Effector CD4-positive, alpha-beta T cell (primary cell): ENCODE measurements around the gene THAP11.
"Not testable (repeated sequence)": the region's sequence is repeated elsewhere in the genome, so short reads cannot be mapped to it uniquely, and the experiment has no call there.

ENCODE experiments used
- DNase-seq: peaks from one replicate; pipeline ENCODE4 v3.0.0-alpha.2; 2020

Gene THAP11

GRCh38 chr16:67864044-67864443, 21.9 kb downstream of the THAP11 start:
- DNase-seq, result not testable (repeated sequence)

DNA sequence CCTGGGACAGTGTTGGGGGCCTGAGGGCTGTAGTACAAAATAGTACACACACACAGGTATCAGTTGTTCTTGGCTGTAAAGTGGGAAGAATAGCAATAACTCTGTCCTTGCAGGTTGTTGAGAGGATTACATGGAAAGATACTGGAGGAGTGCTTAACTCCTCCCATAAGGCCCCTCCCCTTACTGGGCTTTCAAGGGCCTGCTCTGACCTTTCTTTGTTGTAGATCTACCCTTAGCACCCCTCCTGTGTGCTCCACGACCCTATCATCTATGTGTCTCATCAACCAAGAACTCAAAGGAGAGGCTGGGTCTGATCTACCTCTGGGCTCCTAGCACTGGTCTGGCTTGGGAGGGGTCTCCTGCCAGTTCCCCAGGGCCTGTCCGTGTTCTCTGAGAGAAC, 22.5 kb downstream of the THAP11 start:
- no peak for DNase-seq

DNA sequence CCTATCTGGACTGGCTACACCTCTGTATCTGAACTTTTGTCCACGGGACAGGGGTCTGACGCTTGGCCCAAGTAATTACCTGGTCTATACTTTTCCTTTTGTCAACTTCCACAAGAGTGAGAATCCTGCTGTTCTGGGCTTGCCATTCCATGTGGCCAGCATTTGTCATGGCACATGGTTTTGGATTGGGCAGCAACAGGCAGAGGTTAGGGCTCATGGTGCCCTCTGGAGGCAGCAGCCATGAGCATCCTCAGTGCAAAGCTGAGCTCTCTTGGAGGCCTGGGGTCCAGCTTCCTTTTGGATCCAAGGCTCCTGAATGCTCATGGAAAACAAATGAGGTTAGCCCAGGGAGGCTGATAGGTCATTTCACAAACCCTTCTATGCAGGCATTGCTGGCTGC, 23.2 kb downstream of the THAP11 start:
- no peak for DNase-seq

DNA sequence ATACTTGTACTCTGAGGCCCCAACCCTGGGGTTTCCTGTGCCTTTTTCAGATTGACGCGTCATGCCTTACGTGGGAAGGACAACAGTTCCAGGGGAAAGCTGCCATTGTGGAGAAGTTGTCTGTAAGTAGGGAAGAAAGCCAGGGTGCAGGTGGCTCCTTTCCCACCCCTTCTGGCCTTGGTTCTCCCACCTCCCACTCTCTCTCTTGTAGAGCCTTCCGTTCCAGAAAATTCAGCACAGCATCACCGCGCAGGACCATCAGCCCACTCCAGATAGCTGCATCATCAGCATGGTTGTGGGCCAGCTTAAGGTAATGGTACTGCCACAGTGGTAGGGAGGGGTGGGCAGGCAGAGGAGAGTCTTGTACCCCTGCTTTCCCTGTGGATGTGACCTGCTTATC, 26.2 kb downstream of the THAP11 start:
- no peak for DNase-seq

GRCh38 chr16:67869653-67870052, 27.5 kb downstream of the THAP11 start:
- no peak for DNase-seq

DNA sequence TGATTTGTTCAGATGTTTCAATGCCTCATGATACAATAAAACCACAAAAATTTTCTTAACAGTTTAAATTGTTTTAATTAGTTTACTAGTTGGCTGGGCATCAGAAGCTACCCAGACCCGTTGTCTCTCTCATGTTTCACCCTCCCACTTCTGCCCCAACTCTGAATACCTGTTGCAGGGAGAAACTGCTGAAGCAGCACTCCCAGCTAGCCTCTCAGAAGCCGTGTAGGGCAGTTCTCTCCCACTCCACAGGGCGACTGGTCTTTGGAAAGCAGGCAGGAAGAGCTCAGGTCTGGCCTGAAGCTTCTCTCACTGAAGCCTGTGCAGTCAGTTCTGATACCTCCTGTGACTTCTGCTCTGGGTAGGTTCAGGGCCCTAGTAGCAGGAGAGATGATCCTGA, 29.1 kb downstream of the THAP11 start:
- DNase-seq, result no peak

DNA sequence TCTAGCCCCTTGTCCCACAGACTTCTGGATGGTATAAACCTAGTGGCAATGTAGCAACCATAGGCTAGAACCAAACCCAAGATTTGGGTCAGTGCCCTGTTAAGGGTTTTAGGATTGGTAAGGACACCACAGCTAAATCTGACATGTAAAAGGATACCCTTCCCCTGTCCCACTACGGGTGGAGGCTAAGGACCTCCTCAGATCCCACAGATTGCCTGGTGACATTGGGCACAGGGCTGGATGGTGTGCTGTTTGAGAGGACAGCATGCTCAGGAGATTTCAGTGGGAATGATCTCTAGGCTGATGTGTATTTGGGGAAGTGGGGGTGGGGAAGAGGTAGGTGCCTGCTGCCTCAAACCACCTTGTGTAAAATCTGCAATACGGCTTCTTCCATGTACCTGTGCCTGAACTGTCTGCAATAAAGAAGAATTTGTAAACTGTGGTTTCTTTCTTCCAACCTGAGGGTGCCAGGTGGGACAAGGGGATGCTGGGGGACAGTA, 30.1 kb downstream of the THAP11 start:
- DNase-seq, result no peak

GRCh38 chr16:67872631-67873434, 30.7 kb downstream of the THAP11 start, which contains the start of gene EDC4:
Gene EDC4 (plus strand): TSS chr16:67873052. CDS start chr16:67873262, 210 bp downstream.
- peak; percentile 83 for DNase-seq

- DNase-seq, result no peak
Observed at GRCh38 chr16:67873435-67874370, 31.6 kb downstream of the THAP11 start.

DNA sequence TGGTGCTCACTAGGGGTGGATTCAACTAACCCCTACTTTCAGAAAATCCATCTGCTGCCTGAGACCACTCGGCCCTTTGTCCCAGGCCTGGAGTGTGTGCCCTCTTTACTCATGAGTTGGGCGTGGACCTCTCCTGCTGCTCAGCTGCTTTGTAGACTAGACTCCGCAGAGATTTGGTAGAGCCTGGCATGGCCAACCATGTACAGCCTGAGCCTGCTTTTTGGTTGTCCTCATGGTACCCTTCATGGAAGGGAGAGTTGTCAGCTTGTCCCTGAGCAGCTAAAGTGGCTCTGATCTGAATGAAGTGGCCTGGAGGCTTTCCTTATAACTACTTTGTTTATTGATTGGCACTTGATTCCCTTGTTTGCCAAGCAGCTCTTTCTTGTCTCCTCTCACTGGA, 32.3 kb downstream of the THAP11 start:
- DNase-seq, result no peak

- DNase-seq, result no peak
Observed at GRCh38 chr16:67877064-67877463, 34.9 kb downstream of the THAP11 start.

DNA sequence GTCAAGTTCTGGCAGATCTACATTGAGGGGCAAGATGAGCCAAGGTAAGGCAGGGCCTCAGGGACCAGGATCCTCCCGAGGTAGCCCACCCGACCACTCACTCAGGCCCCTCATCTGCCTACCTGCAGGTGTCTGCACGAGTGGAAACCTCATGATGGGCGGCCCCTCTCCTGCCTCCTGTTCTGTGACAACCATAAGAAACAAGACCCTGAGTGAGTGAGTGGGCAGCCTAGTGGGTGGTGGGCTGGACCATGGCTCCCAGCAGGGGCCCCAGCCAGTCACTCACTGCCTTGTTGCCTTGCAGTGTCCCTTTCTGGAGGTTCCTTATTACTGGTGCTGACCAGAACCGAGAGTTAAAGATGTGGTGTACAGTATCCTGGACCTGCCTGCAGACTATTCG, 36.1 kb downstream of the THAP11 start:
- no peak for DNase-seq

DNA sequence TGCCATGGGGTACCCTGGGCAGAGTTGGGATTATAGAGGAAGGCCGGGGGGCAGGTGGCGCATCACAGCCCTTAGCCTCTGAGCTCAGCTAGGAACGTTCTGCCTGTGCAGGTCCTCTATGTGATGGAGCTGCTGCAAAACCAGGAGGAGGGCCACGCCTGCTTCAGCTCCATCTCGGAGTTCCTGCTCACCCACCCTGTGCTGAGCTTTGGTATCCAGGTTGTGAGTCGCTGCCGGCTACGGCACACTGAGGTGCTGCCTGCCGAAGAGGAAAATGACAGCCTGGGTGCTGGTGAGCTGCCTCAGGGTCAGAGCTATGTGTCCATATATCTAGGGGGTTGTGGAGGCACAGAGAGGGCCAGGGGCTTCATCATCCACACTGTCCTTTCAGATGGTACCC, 36.7 kb downstream of the THAP11 start:
- DNase-seq, result no peak

GRCh38 chr16:67879462-67879861, 37.3 kb downstream of the THAP11 start:
- no peak for DNase-seq

DNA sequence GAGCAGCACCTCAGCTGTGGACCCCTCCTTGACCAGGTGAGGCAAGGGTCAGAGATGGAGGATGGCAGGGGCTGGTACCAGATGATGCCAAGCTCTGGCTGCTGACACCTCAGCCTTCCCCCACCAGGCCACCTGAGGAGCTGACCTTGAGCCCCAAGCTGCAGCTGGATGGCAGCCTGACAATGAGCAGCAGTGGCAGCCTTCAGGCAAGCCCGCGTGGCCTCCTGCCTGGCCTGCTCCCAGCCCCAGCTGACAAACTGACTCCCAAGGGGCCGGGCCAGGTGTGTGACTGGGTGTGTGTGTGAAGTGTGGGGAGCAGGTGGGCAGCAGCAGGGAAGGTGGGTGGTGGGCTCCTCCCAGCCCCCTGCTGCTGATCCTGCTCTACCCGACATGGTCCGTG, 37.8 kb downstream of the THAP11 start:
- DNase-seq, result no peak

- no peak for DNase-seq
Observed at GRCh38 chr16:67880584-67880983, 38.5 kb downstream of the THAP11 start.

DNA sequence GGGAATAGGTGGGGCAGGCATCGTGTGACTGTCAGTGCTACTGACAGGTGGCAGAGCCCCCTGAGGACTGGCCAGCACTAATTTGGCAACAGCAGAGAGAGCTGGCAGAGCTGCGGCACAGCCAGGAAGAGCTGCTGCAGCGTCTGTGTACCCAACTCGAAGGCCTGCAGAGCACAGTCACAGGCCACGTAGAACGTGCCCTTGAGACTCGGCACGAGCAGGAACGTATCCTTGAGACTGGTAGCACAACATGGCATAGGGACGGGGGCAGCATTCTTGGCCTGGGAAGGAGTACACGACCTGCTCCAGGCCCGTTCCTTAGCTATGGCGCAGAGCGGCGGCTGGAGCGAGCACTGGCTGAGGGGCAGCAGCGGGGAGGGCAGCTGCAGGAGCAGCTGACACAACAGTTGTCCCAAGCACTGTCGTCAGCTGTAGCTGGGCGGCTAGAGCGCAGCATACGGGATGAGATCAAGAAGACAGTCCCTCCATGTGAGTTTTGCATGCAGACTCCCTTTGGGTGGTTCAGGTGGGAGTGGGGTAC, 39.6 kb downstream of the THAP11 start:
- no peak for DNase-seq

DNA sequence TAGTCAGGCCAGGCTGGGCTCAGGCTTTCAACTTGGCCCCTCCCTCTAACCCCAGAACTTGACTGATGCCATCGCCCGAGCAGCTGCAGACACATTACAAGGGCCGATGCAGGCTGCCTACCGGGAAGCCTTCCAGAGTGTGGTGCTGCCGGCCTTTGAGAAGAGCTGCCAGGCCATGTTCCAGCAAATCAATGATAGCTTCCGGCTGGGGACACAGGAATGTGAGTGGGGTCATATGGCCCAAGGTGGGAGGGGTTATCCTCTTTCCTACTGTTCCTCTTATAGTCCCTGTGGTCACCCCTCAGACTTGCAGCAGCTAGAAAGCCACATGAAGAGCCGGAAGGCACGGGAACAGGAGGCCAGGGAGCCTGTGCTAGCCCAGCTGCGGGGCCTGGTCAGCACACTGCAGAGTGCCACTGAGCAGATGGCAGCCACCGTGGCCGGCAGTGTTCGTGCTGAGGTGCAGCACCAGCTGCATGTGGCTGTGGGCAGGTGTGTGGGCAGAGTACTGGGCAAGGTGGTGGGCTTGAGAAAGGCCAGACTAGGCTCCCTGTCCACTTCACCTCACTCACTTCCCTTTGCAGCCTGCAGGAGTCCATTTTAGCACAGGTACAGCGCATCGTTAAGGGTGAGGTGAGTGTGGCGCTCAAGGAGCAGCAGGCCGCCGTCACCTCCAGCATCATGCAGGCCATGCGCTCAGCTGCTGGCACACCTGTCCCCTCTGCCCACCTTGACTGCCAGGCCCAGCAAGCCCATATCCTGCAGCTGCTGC, 40.4 kb downstream of the THAP11 start:
- no peak for DNase-seq

DNA sequence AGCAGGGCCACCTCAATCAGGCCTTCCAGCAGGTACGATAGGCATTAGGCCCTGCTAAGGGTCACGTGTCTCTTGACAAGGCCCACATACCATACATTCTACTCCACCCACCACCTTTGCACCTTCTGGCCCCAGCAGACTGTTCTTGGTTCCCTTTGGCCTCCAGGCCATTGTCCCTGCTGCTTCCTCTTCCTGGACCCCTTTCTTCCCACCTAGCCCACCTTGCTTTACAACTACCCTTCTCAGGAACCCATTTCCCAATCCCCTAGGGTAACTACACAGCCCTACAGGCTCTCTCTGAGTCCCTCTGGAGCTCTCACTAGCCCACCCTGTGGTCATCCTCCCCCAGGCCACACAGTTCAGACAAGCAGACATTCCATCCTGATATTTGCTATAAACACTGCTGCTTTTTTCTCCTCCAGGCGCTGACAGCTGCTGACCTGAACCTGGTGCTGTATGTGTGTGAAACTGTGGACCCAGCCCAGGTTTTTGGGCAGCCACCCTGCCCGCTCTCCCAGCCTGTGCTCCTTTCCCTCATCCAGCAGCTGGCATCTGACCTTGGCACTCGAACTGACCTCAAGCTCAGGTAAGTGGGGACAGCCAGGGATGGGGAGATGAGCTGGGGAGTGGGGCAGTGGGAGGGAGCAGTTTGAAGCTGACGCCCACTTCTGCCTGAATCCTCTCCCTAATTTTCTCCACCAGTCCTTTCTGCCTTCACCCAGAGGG, 41.2 kb downstream of the THAP11 start:
- no peak for DNase-seq

DNA sequence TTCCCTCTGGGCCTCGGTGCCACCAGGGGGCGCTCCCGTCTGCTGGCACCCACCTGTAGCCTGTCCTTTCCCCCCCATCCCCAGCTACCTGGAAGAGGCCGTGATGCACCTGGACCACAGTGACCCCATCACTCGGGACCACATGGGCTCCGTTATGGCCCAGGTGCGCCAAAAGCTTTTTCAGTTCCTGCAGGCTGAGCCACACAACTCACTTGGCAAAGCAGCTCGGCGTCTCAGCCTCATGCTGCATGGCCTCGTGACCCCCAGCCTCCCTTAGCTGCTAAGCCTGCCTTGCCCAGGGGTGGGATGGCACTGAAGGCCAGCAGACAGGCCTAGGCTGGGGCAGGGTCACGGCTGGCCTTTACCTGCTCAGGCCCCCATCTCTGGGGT, 41.7 kb downstream of the THAP11 start:
- DNase-seq, result peak; percentile 72

DNA sequence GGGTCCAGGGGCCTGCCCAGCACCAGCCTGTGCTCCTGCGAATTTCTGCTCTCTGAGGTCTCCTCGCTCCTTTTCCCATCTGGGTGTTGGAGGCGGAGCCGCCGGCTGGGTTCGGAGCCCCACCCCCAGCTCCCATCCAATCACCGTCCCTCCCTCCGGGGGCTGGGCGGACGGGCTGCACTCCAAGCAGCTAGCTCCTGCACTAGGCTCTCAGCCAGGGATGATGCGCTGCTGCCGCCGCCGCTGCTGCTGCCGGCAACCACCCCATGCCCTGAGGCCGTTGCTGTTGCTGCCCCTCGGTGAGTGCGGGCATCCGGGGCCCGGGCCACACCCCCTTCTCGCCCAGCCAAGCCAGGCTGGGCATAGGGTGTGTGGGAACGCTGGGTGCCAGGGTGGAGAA, 42.6 kb downstream of the THAP11 start, which contains the start of gene NRN1L:
TSS of gene NRN1L (plus strand) at position 202 of the 400 bp plus-strand sequence. CDS start at position 221, 19 bp downstream.
- DNase-seq, result no peak

GRCh38 chr16:67885545-67885944, 43.4 kb downstream of the THAP11 start:
- no peak for DNase-seq
